Sigmoid colon (tissue), 3 donors: ENCODE measurements around the gene COMMD3.
A peak's percentile ranks its signal among the peaks of the same experiment; 100 is the strongest.

Experiments
- POLR2A ChIP-seq, 2 donors: fragments of 450-650 bp; IDR thresholded peaks; one replicate each; pipeline ENCODE4 v1.6.1; 2016; ENCODE audit warnings: antibody characterized with exemption in 2 of 2, mild to moderate bottlenecking in 2 of 2, moderate library complexity in 2 of 2
- TF ChIP-seq, protein P1 (sequence below), 4 experiments: fragments of 450-650 bp in 3 of 4; fragments of 200-600 bp in 1 of 4; IDR thresholded peaks; one replicate each; pipeline ENCODE4 v1.5.1; 2016 to 2019; ENCODE audit warnings: antibody characterized with exemption in 4 of 4, mild to moderate bottlenecking in 3 of 4, moderate library complexity in 2 of 4

DNA sequence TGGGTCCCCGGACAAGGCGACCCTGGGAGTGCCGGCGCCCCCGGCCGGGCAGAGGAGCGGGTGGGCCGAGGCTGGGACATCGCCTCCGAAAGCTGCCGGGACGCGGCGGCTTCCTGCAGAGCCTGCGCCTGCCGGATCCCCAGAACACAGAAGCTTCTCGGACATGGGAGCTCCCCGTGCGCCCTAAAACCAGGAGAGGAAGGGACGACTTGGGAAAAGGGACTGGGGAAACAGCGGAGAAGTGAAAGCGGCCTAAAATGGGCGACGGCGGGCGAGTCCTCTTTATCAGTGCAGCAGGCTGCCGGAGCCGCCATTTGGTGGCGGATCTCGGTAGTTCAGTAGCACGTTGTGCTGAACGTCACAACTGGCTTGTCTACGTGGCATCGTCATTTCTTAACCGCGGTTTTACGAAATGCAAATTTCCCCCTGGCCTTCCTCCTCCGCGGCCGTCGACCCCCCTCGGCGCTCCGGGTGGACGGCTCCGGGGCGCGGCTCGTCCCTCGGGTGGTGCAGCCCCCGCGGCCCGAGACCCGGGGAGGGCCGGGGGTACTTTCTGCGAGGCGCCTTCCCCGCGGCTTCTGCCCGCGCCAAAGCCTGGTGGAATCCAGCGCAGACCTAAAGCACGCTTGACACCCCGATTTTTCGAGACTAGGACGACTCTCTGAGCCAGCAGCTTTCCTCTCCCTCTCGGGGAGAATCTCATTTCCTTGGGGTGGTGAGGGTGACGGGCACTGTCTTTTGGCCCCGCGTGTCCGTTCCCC lies 19.2 kb downstream of the COMMD3 start:
- no peak for TF ChIP-seq POLR2A (IDR thresholded peaks at IDR 0.05)
- TF ChIP-seq, protein P1, sequence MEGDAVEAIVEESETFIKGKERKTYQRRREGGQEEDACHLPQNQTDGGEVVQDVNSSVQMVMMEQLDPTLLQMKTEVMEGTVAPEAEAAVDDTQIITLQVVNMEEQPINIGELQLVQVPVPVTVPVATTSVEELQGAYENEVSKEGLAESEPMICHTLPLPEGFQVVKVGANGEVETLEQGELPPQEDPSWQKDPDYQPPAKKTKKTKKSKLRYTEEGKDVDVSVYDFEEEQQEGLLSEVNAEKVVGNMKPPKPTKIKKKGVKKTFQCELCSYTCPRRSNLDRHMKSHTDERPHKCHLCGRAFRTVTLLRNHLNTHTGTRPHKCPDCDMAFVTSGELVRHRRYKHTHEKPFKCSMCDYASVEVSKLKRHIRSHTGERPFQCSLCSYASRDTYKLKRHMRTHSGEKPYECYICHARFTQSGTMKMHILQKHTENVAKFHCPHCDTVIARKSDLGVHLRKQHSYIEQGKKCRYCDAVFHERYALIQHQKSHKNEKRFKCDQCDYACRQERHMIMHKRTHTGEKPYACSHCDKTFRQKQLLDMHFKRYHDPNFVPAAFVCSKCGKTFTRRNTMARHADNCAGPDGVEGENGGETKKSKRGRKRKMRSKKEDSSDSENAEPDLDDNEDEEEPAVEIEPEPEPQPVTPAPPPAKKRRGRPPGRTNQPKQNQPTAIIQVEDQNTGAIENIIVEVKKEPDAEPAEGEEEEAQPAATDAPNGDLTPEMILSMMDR (IDR thresholded peaks at IDR 0.05), result peak in 1 of 4 experiments; percentile 26
